HUES64 (cell line): ENCODE data around the gene AP5Z1.

Source experiments
- H3K27ac ChIP-seq: 2 replicates; pipeline ENCODE4 v1.7.0; 2013; ENCODE audit warnings: low read depth, low read length, inconsistent platforms
- H3K27me3 ChIP-seq: 2 replicates; pipeline ENCODE4 v1.6.1; 2013; ENCODE audit warnings: mild to moderate bottlenecking, low read length; ENCODE audit not compliant: insufficient read depth
- H3K36me3 ChIP-seq: 2 replicates; pipeline ENCODE4 v1.6.1; 2013; ENCODE audit warnings: mild to moderate bottlenecking, low read length; ENCODE audit not compliant: insufficient read depth
- H3K4me1 ChIP-seq: 2 replicates; pipeline ENCODE4 v1.6.1; 2013; ENCODE audit warnings: mild to moderate bottlenecking, low read length, moderate library complexity; ENCODE audit not compliant: insufficient read depth
- H3K4me3 ChIP-seq: 2 replicates; pipeline ENCODE4 v1.5.1; 2013; ENCODE audit warnings: mild to moderate bottlenecking, low read length, moderate library complexity
- H3K9ac ChIP-seq: 2 replicates; pipeline ENCODE4 v1.6.1; 2013; ENCODE audit warnings: mild to moderate bottlenecking, low read depth, low read length
- H3K9me3 ChIP-seq: 2 replicates; pipeline ENCODE4 v1.6.1; 2013; ENCODE audit warnings: low read depth, low read length; ENCODE audit not compliant: insufficient read depth
- WGBS: fragments of 150-250, 120-280 bp; methylation state at CpG from one replicate; pipeline ENCODE4 v1.1.7; 2013; ENCODE audit warnings: missing lambda C conversion rate; 5-methylcytosine and 5-hydroxymethylcytosine counted together

AP5Z1 gene

GRCh38 chr7:4807598-4808016 is 32.2 kb downstream of the AP5Z1 start:
- Histone ChIP-seq H3K27ac (no peak overlapping the region), H3K4me3 (no peak overlapping the region), H3K9me3 (no peaks in the 10 kb centered on the region), H3K27me3 (no peaks in the 10 kb centered on the region), H3K9ac (no peak overlapping the region), H3K36me3 (no peaks in the 10 kb centered on the region), H3K4me1 (no peaks in the 10 kb centered on the region)
- 52% methylated on average over 5 of the region's 5 CpGs for WGBS

- no peak overlapping the region for H3K4me3 ChIP-seq
- H3K36me3 ChIP-seq = no peaks in the 10 kb centered on the region
- WGBS = 54% methylated on average over 4 of the region's 5 CpGs
- no peaks in the 10 kb centered on the region for H3K4me1 ChIP-seq
- H3K27me3 ChIP-seq = no peaks in the 10 kb centered on the region
- no peaks in the 10 kb centered on the region for H3K9me3 ChIP-seq
- no peak overlapping the region for H3K27ac ChIP-seq
- H3K9ac ChIP-seq = no peak overlapping the region
Observed at GRCh38 chr7:4808026-4808425, 32.6 kb downstream of the AP5Z1 start.

GRCh38 chr7:4808565-4808964 is 33.1 kb downstream of the AP5Z1 start:
- Histone ChIP-seq H3K4me3 (no peak overlapping the region), H3K9ac (no peak overlapping the region), H3K27me3 (no peaks in the 10 kb centered on the region), H3K27ac (no peak overlapping the region), H3K36me3 (no peaks in the 10 kb centered on the region), H3K4me1 (no peaks in the 10 kb centered on the region), H3K9me3 (no peaks in the 10 kb centered on the region)
- 91% methylated on average over 37 of the region's 37 CpGs for WGBS

GRCh38 chr7:4809091-4809591 is 33.7 kb downstream of the AP5Z1 start:
- H3K9me3 ChIP-seq = no peaks in the 10 kb centered on the region
- no peaks in the 10 kb centered on the region for H3K36me3 ChIP-seq
- WGBS = 93% methylated on average over 38 of the region's 38 CpGs
- no peaks in the 10 kb centered on the region for H3K27me3 ChIP-seq
- H3K27ac ChIP-seq = no peak overlapping the region
- no peak overlapping the region for H3K9ac ChIP-seq
- no peaks in the 10 kb centered on the region for H3K4me1 ChIP-seq
- H3K4me3 ChIP-seq = no peak overlapping the region

- Histone ChIP-seq H3K4me1 (no peaks in the 10 kb centered on the region), H3K9me3 (no peaks in the 10 kb centered on the region), H3K9ac (no peak overlapping the region), H3K4me3 (no peak overlapping the region), H3K27me3 (no peaks in the 10 kb centered on the region), H3K27ac (no peak overlapping the region), H3K36me3 (no peaks in the 10 kb centered on the region)
- 95% methylated on average over 14 of the region's 14 CpGs for WGBS
Observed at GRCh38 chr7:4809666-4810065, 34.2 kb downstream of the AP5Z1 start.

GRCh38 chr7:4814433-4814832 is 39.0 kb downstream of the AP5Z1 start:
- no peak overlapping the region for H3K9ac ChIP-seq
- H3K9me3 ChIP-seq = no peaks in the 10 kb centered on the region

GRCh38 chr7:4815121-4815520 is 39.7 kb downstream of the AP5Z1 start:
- H3K36me3 ChIP-seq = no peaks in the 10 kb centered on the region
- no peak overlapping the region for H3K9ac ChIP-seq
- H3K9me3 ChIP-seq = no peaks in the 10 kb centered on the region
- no peaks in the 10 kb centered on the region for H3K27me3 ChIP-seq
- H3K4me3 ChIP-seq = no peak overlapping the region
- no peaks in the 10 kb centered on the region for H3K4me1 ChIP-seq
- no peak overlapping the region for H3K27ac ChIP-seq
- 94% methylated on average over 14 of the region's 14 CpGs for WGBS

More at GRCh38 chr7:4814433-4814832, 39.0 kb downstream of the AP5Z1 start:
- no peak overlapping the region for H3K4me3 ChIP-seq
- H3K27me3 ChIP-seq = no peaks in the 10 kb centered on the region
- no peak overlapping the region for H3K27ac ChIP-seq
- WGBS = 90% methylated on average over 14 of the region's 14 CpGs
- H3K4me1 ChIP-seq = no peaks in the 10 kb centered on the region
- no peaks in the 10 kb centered on the region for H3K36me3 ChIP-seq

GRCh38 chr7:4815609-4816418 is 40.4 kb downstream of the AP5Z1 start:
- 95% methylated on average over 38 of the region's 38 CpGs for WGBS
- H3K36me3 ChIP-seq = no peaks in the 10 kb centered on the region
- H3K9ac ChIP-seq = no peak overlapping the region
- H3K4me1 ChIP-seq = no peaks in the 10 kb centered on the region
- no peak overlapping the region for H3K4me3 ChIP-seq
- no peaks in the 10 kb centered on the region for H3K9me3 ChIP-seq
- H3K27me3 ChIP-seq = no peaks in the 10 kb centered on the region
- no peak overlapping the region for H3K27ac ChIP-seq

GRCh38 chr7:4816419-4817080 is 41.1 kb downstream of the AP5Z1 start:
- Histone ChIP-seq H3K27ac (no peak overlapping the region), H3K4me3 (no peak overlapping the region), H3K9me3 (no peaks in the 10 kb centered on the region), H3K36me3 (no peaks in the 10 kb centered on the region), H3K27me3 (no peaks in the 10 kb centered on the region), H3K9ac (no peak overlapping the region), H3K4me1 (no peaks in the 10 kb centered on the region)
- 95% methylated on average over 26 of the region's 26 CpGs for WGBS

GRCh38 chr7:4817178-4817901 is 41.9 kb downstream of the AP5Z1 start:
- no peak overlapping the region for H3K9ac ChIP-seq
- H3K4me1 ChIP-seq = no peaks in the 10 kb centered on the region
- H3K4me3 ChIP-seq = no peak overlapping the region
- H3K36me3 ChIP-seq = no peaks in the 10 kb centered on the region
- WGBS = 94% methylated on average over 38 of the region's 38 CpGs
- H3K27me3 ChIP-seq = no peaks in the 10 kb centered on the region
- H3K9me3 ChIP-seq = no peaks in the 10 kb centered on the region
- no peak overlapping the region for H3K27ac ChIP-seq
